Muscle layer of duodenum (tissue), 2 donors: Measurements from ENCODE around the gene TYRP1.

Experiments
- H3K27ac ChIP-seq: one replicate; pipeline ENCODE4 v1.7.0; 2013; ENCODE audit warnings: mild to moderate bottlenecking, low read length
- H3K27me3 ChIP-seq: one replicate; pipeline ENCODE4 v1.7.0; 2013; ENCODE audit warnings: low read depth, mild to moderate bottlenecking, control low read depth, low read length
- H3K36me3 ChIP-seq, 2 donors: one replicate each; pipeline ENCODE4 v1.7.0; 2013; ENCODE audit warnings: low read length in 2 of 2, control low read depth in 1 of 2, mild to moderate bottlenecking in 1 of 2; ENCODE audit not compliant: insufficient read depth in 2 of 2, control insufficient read depth in 1 of 2
- H3K4me1 ChIP-seq, 2 donors: one replicate each; pipeline ENCODE4 v1.7.0; 2013; ENCODE audit warnings: low read length in 2 of 2, mild to moderate bottlenecking in 2 of 2, control low read depth in 1 of 2, moderate library complexity in 1 of 2; ENCODE audit not compliant: insufficient read depth in 2 of 2, control insufficient read depth in 1 of 2
- H3K4me3 ChIP-seq, 2 donors: one replicate each; pipeline ENCODE4 v1.7.0; 2013; ENCODE audit warnings: low read length in 2 of 2, low read depth in 1 of 2, mild to moderate bottlenecking in 1 of 2
- H3K9me3 ChIP-seq, 2 donors: one replicate each; pipeline ENCODE4 v1.7.0; 2013; ENCODE audit warnings: low read length in 2 of 2, control low read depth in 1 of 2, mild to moderate bottlenecking in 1 of 2; ENCODE audit not compliant: control insufficient read depth in 1 of 2
- donor health status: healthy.

TYRP1 gene

DNA sequence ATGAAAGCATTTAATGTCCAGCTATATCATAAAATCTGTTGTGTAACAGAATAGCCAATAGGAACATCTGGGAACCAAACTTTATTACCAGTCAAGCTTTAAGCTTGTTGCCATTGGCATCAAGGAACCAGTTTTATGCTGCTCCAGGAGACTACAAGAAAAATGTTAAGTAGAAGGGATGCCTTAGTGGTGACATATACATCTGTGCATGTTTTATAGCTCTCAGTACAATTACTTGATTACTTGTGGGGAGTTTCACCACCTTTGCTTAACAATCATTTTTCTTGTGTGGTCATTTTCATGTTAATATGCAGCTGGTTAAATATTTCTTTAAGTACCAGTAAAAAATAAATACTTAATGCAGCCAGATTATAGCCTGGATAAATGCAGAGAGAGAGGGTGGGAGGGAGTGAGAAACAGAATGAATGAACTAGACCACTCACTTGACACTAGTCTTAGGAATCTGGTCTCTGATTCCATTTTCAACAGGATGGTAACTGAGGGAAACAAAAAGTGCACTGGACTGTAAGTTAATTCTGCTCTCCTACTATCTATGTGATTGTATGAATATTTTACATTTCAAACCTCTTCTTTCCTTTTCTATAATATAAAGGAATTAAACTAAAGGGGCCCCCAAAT, 45.9 kb downstream of the TYRP1 start:
- Histone ChIP-seq H3K4me1 (no peaks in the 10 kb centered on the region), H3K36me3 (no peaks in the 10 kb centered on the region), H3K4me3 (no peak overlapping the region), H3K27me3 (no peaks in the 10 kb centered on the region), H3K9me3 (no peaks in the 10 kb centered on the region), H3K27ac (no peak overlapping the region)

DNA sequence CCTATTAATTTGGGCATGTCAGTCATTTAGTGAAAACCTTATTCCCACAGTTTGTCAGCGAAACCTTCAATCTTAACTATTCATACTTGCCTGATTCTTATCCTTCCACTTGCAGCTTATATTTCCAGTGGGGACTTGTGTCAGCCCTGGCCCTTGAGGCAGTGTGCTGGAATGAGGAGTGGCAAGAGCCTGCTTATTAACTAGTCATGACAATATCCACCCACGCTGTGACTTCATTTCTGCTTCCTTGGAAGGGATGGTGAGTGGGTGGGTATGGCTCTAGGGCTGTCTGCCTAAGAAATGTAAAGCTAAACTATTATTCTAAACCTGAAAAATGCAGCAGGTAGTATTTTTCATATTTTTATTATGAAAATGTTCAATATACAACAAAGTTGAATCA, 47.7 kb downstream of the TYRP1 start:
- Histone ChIP-seq H3K9me3 (no peaks in the 10 kb centered on the region), H3K27me3 (no peaks in the 10 kb centered on the region), H3K36me3 (no peaks in the 10 kb centered on the region), H3K4me3 (no peak overlapping the region), H3K4me1 (no peaks in the 10 kb centered on the region), H3K27ac (no peak overlapping the region)

DNA sequence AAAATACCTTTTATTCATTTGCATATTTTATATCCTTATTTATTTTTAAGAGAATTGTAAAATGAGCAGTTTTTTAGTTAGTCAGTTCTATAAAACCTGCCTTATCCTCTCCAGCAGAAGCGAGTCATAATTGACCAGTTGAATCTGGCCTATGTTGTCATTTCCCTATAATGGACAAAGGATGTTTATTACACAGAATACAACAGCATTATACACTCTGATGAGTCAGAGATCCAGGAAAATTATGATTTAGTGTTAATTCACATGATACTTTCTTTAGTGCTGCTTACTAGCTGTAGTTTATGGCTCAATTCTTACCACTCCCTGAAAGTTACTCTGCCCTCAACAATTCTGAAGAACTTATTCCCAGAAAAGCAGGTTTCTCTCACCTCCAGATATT, 54.8 kb downstream of the TYRP1 start:
- H3K27me3 ChIP-seq: no peaks in the 10 kb centered on the region
- H3K9me3 ChIP-seq: no peaks in the 10 kb centered on the region
- H3K4me1 ChIP-seq: no peaks in the 10 kb centered on the region
- H3K36me3 ChIP-seq: no peaks in the 10 kb centered on the region
- no peak overlapping the region for H3K4me3 ChIP-seq
- H3K27ac ChIP-seq: no peak overlapping the region

DNA sequence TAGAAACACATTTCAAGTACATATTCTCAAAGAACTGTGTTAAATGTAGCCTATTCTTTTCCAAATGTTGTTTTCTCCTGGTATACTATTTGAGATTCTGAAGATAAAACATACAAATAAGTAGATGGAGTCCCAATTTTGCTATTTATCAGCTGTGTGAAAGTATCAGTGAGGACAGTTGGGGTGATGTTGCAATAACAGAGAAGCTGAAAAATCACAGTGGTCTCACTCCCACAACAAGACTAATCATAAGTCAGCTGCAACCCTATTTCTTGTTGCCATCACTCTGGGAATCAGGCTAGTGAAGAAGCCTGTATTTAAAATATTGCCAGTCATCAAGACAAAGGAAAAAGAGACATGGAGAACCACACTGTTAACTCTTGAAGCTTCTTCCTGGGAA, 55.8 kb downstream of the TYRP1 start:
- Histone ChIP-seq H3K4me3 (no peak overlapping the region), H3K27ac (no peak overlapping the region), H3K27me3 (no peaks in the 10 kb centered on the region), H3K9me3 (no peaks in the 10 kb centered on the region), H3K36me3 (no peaks in the 10 kb centered on the region), H3K4me1 (no peaks in the 10 kb centered on the region)

DNA sequence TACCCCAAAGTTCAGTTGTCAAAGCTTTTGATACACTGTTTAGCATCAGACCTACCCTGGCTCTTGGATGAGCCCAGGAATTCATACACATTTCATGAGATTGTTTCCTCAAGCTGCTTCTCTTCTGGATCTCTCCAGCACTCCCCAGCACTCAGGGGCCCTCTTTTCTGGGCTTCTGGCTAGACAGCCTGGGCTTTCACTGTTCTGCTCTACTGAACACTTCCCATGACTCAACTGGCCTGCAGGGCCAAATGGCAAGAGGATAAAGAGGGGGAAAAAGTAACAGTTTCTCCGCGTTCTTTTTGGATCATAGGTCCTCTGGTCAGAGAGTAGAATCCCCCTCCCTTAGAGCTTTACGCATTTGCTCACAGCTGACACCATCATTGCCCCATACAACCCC, 60.7 kb downstream of the TYRP1 start:
- Histone ChIP-seq H3K4me1 (no peaks in the 10 kb centered on the region), H3K9me3 (no peaks in the 10 kb centered on the region), H3K4me3 (no peak overlapping the region), H3K27me3 (no peaks in the 10 kb centered on the region), H3K27ac (no peak overlapping the region), H3K36me3 (no peaks in the 10 kb centered on the region)

DNA sequence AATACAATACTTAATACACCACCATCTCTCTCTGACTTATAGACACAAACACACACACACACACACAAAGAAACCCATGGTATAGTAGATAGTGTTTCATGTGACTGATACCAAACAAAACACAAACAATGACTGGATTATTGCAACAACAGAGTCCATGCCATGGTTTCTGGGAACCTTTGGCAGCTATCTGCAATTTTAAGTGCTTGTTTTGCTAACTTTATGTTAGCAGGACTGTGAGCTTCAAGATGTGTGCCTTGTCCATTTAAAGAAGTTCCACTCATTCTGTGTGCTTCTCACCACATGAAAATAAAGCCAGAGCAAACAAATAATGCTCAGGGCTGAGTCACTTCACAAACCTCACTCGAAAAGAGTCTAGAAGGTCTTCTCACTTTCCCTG, 66.6 kb downstream of the TYRP1 start:
- H3K27ac ChIP-seq: no peak overlapping the region
- H3K27me3 ChIP-seq: no peaks in the 10 kb centered on the region
- no peak overlapping the region for H3K4me3 ChIP-seq
- H3K36me3 ChIP-seq: no peaks in the 10 kb centered on the region
- no peaks in the 10 kb centered on the region for H3K4me1 ChIP-seq
- no peaks in the 10 kb centered on the region for H3K9me3 ChIP-seq
